Measurements from ENCODE around the gene MAGI1.
"Not testable (repeated sequence)": the region's sequence is repeated elsewhere in the genome, so short reads cannot be mapped to it uniquely, and the experiment has no call there.

Gene MAGI1

DNA sequence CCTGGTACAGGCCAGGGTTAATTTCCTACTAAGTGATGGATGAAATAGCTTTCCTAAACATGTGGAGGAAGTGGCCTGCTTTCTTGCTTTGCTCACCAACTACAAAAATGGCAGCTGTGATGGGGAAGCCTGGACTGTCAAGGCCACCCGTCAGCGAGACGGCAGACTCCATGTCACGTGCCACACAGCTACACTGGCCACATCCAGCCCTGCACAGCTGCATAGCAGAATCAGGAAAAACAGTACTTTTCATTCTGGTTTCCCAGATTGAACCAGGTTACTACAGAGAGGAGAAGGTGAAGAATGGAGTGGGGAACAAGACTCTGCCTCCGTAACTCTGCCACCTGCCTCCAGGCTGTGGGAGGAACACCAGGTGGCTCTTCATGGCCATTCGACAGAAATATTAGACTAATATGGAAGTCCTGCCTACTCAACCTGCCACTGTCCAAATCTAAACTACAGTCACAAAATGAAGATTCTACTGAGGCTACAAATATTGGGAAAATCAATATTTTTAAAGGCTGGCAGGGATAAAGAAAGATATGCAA is 174.3 kb downstream of the MAGI1 start:
- DNase-seq (ENCODE audit: low spot score) = no peak
- TF ChIP-seq, protein P1, sequence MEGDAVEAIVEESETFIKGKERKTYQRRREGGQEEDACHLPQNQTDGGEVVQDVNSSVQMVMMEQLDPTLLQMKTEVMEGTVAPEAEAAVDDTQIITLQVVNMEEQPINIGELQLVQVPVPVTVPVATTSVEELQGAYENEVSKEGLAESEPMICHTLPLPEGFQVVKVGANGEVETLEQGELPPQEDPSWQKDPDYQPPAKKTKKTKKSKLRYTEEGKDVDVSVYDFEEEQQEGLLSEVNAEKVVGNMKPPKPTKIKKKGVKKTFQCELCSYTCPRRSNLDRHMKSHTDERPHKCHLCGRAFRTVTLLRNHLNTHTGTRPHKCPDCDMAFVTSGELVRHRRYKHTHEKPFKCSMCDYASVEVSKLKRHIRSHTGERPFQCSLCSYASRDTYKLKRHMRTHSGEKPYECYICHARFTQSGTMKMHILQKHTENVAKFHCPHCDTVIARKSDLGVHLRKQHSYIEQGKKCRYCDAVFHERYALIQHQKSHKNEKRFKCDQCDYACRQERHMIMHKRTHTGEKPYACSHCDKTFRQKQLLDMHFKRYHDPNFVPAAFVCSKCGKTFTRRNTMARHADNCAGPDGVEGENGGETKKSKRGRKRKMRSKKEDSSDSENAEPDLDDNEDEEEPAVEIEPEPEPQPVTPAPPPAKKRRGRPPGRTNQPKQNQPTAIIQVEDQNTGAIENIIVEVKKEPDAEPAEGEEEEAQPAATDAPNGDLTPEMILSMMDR (IDR thresholded peaks at IDR 0.05; ENCODE audit: borderline replicate concordance, control extremely low read depth, extremely low read depth, insufficient read depth, missing control alignments) = no peak
- in situ Hi-C loops (cut with MboI; ENCODE audit: low sequenced_read_pairs, unreplicated experiment) = no loop called here

DNA sequence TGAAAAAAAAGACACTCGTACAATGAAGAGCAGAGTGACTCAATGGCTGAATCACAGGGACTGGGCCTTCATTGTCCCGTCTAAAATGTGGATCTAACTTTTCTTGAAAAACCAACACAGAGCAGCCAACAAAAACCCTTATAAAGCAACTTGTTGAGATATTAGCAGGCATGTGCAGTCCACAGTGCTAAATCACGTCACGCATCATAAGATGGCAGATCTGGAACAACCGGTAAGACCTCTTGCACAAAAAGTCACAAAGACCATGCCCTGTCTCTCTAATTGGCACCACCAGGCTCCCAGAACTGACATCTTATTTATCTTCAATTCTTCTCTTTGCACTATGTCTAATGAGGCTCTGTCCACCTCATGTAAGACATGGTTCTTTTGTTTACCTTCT is 177.0 kb downstream of the MAGI1 start:
- TF ChIP-seq, protein P1 (IDR thresholded peaks at IDR 0.05; ENCODE audit: borderline replicate concordance, control extremely low read depth, extremely low read depth, insufficient read depth, missing control alignments) = no peak
- DNase-seq (ENCODE audit: low spot score) = no peak
- in situ Hi-C loops (cut with MboI; ENCODE audit: low sequenced_read_pairs, unreplicated experiment) = no loop called here

DNA sequence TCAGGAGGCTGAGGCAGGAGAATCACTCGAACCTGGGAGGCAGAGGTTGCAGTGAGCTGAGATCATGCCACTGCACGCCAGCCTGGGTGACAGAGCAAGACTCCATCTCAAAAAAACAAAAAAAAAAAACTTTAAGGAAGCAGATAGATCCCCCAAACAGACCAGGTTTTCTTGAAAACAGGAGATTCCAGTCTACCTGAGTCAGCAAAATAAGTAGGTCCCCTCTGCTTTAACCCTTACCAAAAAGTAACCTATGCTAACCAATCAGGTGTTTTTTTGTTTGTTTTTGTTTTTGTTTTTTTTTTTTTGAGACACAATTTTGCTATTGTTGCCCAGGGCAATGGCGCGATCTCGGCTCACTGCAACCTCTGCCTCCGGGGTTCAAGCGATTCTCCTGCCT is 179.1 kb downstream of the MAGI1 start:
- DNase-seq (ENCODE audit: low spot score); in situ Hi-C loops (cut with MboI; ENCODE audit: low sequenced_read_pairs, unreplicated experiment): not testable (repeated sequence)

DNA sequence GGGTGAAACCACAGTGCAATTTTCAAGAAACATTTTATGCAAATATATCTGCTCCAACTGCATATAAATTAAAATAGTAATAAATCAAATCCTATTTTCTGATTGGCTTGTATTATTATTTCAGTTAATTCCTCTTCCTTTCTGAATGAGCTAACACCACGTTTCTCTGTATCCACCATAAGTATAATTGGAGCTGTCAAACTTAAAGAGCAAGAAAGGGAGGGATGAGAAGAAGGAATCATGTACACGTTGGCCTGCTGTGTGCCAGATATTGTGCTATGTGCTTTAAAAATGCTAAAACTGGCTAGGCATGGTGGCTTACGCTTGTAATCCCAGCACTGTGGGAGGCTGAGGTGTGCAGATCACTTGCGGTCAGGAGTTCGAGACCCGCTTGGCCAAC is 180.0 kb downstream of the MAGI1 start:
- TF ChIP-seq, protein P1 (IDR thresholded peaks at IDR 0.05; ENCODE audit: borderline replicate concordance, control extremely low read depth, extremely low read depth, insufficient read depth, missing control alignments) = no peak
- DNase-seq (ENCODE audit: low spot score) = no peak
- in situ Hi-C loops (cut with MboI; ENCODE audit: low sequenced_read_pairs, unreplicated experiment) = no loop called here

DNA sequence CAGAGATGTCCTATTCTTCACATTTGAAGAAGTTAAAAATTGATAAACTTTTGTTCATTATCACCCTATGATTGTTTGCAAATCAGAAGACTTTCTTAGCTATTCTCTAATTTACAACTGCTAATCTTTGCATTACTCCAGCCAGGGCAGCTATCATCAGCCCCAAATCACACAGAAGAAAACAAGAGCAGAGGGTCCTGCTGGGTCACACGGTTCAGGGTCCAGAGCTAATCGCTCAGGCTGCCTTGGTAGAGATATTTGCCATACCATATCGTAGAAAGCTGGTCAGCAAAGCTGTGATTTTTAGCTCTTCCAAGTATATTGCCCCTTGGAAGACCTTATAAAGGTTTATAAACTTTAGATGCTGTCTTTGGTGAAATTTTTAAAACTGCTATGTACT is 181.4 kb downstream of the MAGI1 start:
- TF ChIP-seq, protein P1 (IDR thresholded peaks at IDR 0.05; ENCODE audit: borderline replicate concordance, control extremely low read depth, extremely low read depth, insufficient read depth, missing control alignments) = no peak
- no peak for DNase-seq (ENCODE audit: low spot score)
- in situ Hi-C loops (cut with MboI; ENCODE audit: low sequenced_read_pairs, unreplicated experiment) = no loop called here

GRCh38 chr3:65856907-65857306 is 181.8 kb downstream of the MAGI1 start:
- in situ Hi-C loops (cut with MboI; ENCODE audit: low sequenced_read_pairs, unreplicated experiment) = no loop called here
- TF ChIP-seq, protein P1 (IDR thresholded peaks at IDR 0.05; ENCODE audit: borderline replicate concordance, control extremely low read depth, extremely low read depth, insufficient read depth, missing control alignments) = no peak

DNA sequence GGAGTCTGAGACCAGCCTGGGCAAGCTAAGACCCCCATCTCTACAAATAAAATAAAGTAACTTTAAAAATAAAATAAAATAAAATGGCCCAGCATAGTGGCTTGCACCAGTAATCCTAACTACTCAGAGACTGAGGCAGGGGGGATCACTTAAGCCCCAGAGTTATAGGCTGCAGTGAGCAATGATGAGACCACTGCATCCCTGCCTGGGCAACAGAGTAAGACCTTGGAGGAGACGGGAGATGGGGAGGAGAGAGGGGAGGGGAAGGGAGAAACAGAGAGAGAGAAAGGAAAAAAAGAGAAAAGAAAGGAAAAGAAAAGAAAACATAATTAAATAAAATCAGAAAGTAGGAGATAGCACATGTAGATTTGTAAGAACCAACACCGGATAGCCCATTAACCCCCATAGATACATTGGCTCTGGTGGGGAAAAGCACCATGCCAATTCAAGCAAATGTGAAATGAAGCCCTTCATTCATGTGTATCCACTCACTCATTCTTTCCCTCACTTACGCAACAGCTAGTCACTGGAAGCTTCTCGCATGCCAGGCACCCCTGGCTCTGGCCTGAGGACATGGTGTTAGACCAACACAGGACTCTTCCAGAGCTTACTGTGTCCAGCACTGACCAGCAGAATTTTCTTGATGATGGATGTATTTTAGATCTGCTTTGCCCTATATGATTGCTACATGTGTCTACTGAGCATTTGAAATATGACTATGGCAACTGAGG is 183.2 kb downstream of the MAGI1 start:
- in situ Hi-C loops (cut with MboI; ENCODE audit: low sequenced_read_pairs, unreplicated experiment) = no loop called here
- DNase-seq (ENCODE audit: low spot score) = no peak
- TF ChIP-seq, protein P1 (IDR thresholded peaks at IDR 0.05; ENCODE audit: borderline replicate concordance, control extremely low read depth, extremely low read depth, insufficient read depth, missing control alignments) = no peak

More at GRCh38 chr3:65856907-65857306, 181.8 kb downstream of the MAGI1 start:
- no peak for DNase-seq (ENCODE audit: low spot score)

Data from GM13976 (cell line).